GM23338 (cell line): ENCODE measurements around the gene SRSF3. TPM values are rescaled to one million over a fixed set of nuclear protein-coding genes. Genes with fewer than 3 reads are reported as not detected.

ENCODE experiments used
- ATAC-seq: fragments of 200-7000 bp; cut with Tn5 transposase; 3 replicates; pipeline ENCODE4 v1.9.1; 2020
- DNase-seq: peaks from one replicate; pipeline ENCODE4 v3.0.0-alpha.2; 2015; ENCODE audit warnings: low spot score
- H2AFZ ChIP-seq: fragments of 200-600 bp; sonication (generic); 2 replicates; pipeline ENCODE4 v1.8.0; 2016; ENCODE audit warnings: antibody characterized with exemption, mild to moderate bottlenecking, moderate library complexity
- H3F3A ChIP-seq: fragments of 200-600 bp; sonication (generic); replicated peaks from 2 replicates; pipeline ENCODE4 v1.8.0; 2017; ENCODE audit warnings: antibody characterized with exemption, mixed run types, low read depth
- H3K27ac ChIP-seq: fragments of 200-600 bp; sonication (generic); 2 replicates; pipeline ENCODE4 v1.6.1; 2016; ENCODE audit warnings: low read depth
- H3K27me3 ChIP-seq: fragments of 200-600 bp; sonication (generic); 2 replicates; pipeline ENCODE4 v1.8.0; 2016; ENCODE audit warnings: mild to moderate bottlenecking, mixed run types, moderate library complexity; ENCODE audit not compliant: insufficient read depth
- H3K36me3 ChIP-seq: fragments of 200-600 bp; sonication (generic); 2 replicates; pipeline ENCODE4 v1.8.0; 2016; ENCODE audit warnings: mild to moderate bottlenecking; ENCODE audit not compliant: insufficient read depth
- H3K4me1 ChIP-seq: fragments of 200-600 bp; sonication (generic); 2 replicates; pipeline ENCODE4 v1.8.0; 2016; ENCODE audit warnings: mild to moderate bottlenecking, moderate library complexity; ENCODE audit not compliant: insufficient read depth
- H3K4me2 ChIP-seq: fragments of 200-600 bp; sonication (generic); 2 replicates; pipeline ENCODE4 v1.7.1; 2017; ENCODE audit warnings: mixed run types
- H3K4me3 ChIP-seq: fragments of 200-600 bp; sonication (generic); 2 replicates; pipeline ENCODE4 v1.6.1; 2016; ENCODE audit warnings: mixed run types
- H3K79me2 ChIP-seq: fragments of 200-600 bp; sonication (generic); replicated peaks from 2 replicates; pipeline ENCODE4 v1.8.0; 2017; ENCODE audit warnings: mild to moderate bottlenecking; ENCODE audit not compliant: insufficient read depth
- H3K9me2 ChIP-seq: fragments of 200-600 bp; sonication (generic); 2 replicates; pipeline ENCODE4 v1.8.0; 2017; ENCODE audit not compliant: insufficient read depth
- H4K20me1 ChIP-seq: fragments of 200-600 bp; sonication (generic); replicated peaks from 2 replicates; pipeline ENCODE4 v1.8.0; 2017; ENCODE audit warnings: mild to moderate bottlenecking; ENCODE audit not compliant: insufficient read depth
- H3K27ac Mint-ChIP-seq: 2 replicates; pipeline ENCODE4 v1.8.0; 2020; ENCODE audit warnings: inconsistent platforms, mild to moderate bottlenecking, moderate library complexity, mixed read lengths
- H3K27me3 Mint-ChIP-seq: 3 replicates; pipeline ENCODE4 v1.8.0; 2022; ENCODE audit warnings: low read depth, mild to moderate bottlenecking, moderate library complexity, mixed read lengths, inconsistent platforms; ENCODE audit not compliant: insufficient read depth, poor library complexity
- H3K36me3 Mint-ChIP-seq: 3 replicates; pipeline ENCODE4 v1.8.0; 2021; ENCODE audit warnings: low read depth, mild to moderate bottlenecking, inconsistent platforms, moderate library complexity, mixed read lengths
- H3K4me1 Mint-ChIP-seq: 3 replicates; pipeline ENCODE4 v1.8.0; 2020; ENCODE audit warnings: mild to moderate bottlenecking, inconsistent platforms, mixed read lengths
- H3K4me3 Mint-ChIP-seq: 3 replicates; pipeline ENCODE4 v1.8.0; 2021; ENCODE audit warnings: moderate library complexity, mild to moderate bottlenecking, inconsistent platforms, mixed read lengths
- H3K9me3 Mint-ChIP-seq: 3 replicates; pipeline ENCODE4 v1.8.0; 2020; ENCODE audit warnings: moderate library complexity, mild to moderate bottlenecking, inconsistent platforms, mixed read lengths
- CREB1 ChIP-seq: fragments of 250-450 bp; sonication (Bioruptor Pico); IDR thresholded peaks from 2 replicates; pipeline ENCODE4 v1.5.0; 2020; ENCODE audit warnings: low read depth, mild to moderate bottlenecking, moderate library complexity
- CTCF ChIP-seq, 2 experiments: fragments of 200-600 bp in 1 of 2; sonication (generic) in 1 of 2; conservative IDR thresholded peaks; 2 replicates each; pipeline versions ENCODE4 v1.5.1 to v1.6.1; 2016 to 2017; ENCODE audit warnings: antibody characterized with exemption in 2 of 2, low read depth in 2 of 2, mild to moderate bottlenecking in 2 of 2, moderate library complexity in 1 of 2
- ETS1 ChIP-seq: IDR thresholded peaks from 2 replicates; pipeline ENCODE4 v1.6.1; 2016; ENCODE audit warnings: antibody characterized with exemption
- EZH2phosphoT487 ChIP-seq: fragments of 200-600 bp; sonication (generic); IDR thresholded peaks from one replicate; pipeline ENCODE4 v1.8.1; 2018; ENCODE audit warnings: antibody characterized with exemption; ENCODE audit not compliant: unreplicated experiment
- JUNB ChIP-seq: IDR thresholded peaks from one replicate; pipeline ENCODE4 v1.6.1; 2016; ENCODE audit warnings: antibody characterized with exemption; ENCODE audit not compliant: unreplicated experiment
- POLR2AphosphoS5 ChIP-seq: IDR thresholded peaks from 2 replicates; pipeline ENCODE4 v1.6.1; 2016; ENCODE audit warnings: antibody characterized with exemption, low read depth
- ZNF331 ChIP-seq: fragments of 250-450 bp; sonication (Bioruptor Pico); IDR thresholded peaks from 2 replicates; pipeline ENCODE4 v1.5.0; 2020; ENCODE audit warnings: low read depth, mild to moderate bottlenecking, moderate library complexity
- long read RNA-seq: library from polyadenylated mRNA; unstranded; transcript quantifications from one replicate; pipeline ENCODE4 v2.0.0, GENCODE V29; 2020; ENCODE audit not compliant: unreplicated experiment
- polyA plus RNA-seq: library from polyadenylated mRNA; unstranded; fragments of >200 nt; fragmentation: Nextera tagmentation; extraction: Ambion mirVana; gene quantifications from 2 replicates; pipeline ENCODE4 v1.2.1, GENCODE V29; 2016
- total RNA-seq: library from RNA; depleted of rRNA; stranded (reverse); fragments of >200 nt; shearing (Covaris generic); gene quantifications from 2 replicates; pipeline ENCODE4 v1.2.3, GENCODE V29; 2014; rRNA removed

SRSF3 gene
- total RNA-seq (254 and 436 TPM in 2 replicates), polyA plus RNA-seq (585 and 655 TPM in 2 replicates)
- long read RNA-seq, full-length matches to known transcripts, result 755 of 769 reads
- long read RNA-seq, partial matches to known transcripts, result 8 of 769 reads
- long read RNA-seq, other reads (novel, unspliced or antisense), result 6 of 769 reads

- Mint-ChIP-seq H3K4me3 (peak within 1 kb of the TSS; percentile 95), H3K9me3 (peaks cover 16% of the 10 kb centered on the region; the same call in 2 of the 3 replicates), H3K27me3 (peaks cover 31% of the 10 kb centered on the region), H3K27ac (peak within 1 kb of the TSS; percentile 100), H3K36me3 (peaks cover 51% of the 10 kb centered on the region), H3K4me1 (peaks cover 30% of the 10 kb centered on the region)
- Histone ChIP-seq H3K4me1 (peaks cover 23% of the 10 kb centered on the region), H3K27me3 (no peaks in the 10 kb centered on the region), H3K36me3 (peaks cover 38% of the 10 kb centered on the region), H3K27ac (peak within 1 kb of the TSS; percentile 100), H3K9me2 (no peaks in the 10 kb centered on the region), H2AFZ (peak within 1 kb of the TSS; percentile 94), H3F3A (peaks cover 33% of the 10 kb centered on the region), H4K20me1 (peaks cover 47% of the 10 kb centered on the region), H3K4me2 (peak within 1 kb of the TSS; percentile 87), H3K79me2 (peaks cover 57% of the 10 kb centered on the region), H3K4me3 (peak within 1 kb of the TSS; percentile 78)
- DNase-seq (peak; percentile 99), ATAC-seq (peak; percentile 91)
- peak in 1 of 2 experiments; percentile 34; a peak in 2 of 4 replicates for TF ChIP-seq CTCF (conservative IDR thresholded peaks at IDR 0.05; ENCODE audit: low read depth in 2 of 2)
- no peak for TF ChIP-seq EZH2phosphoT487
- peak; percentile 92 for TF ChIP-seq CREB1
- TF ChIP-seq ETS1, result peak; percentile 51
- peak; percentile 100 for TF ChIP-seq POLR2AphosphoS5
Measured at GRCh38 chr6:36594029-36594815, at the start of gene SRSF3. Gene SRSF3, plus strand, starts transcription at chr6:36594362. Its CDS starts 2,401 bp downstream, at chr6:36596763.

GRCh38 chr6:36545767-36546307, 48.3 kb upstream of the SRSF3 start:
- H2AFZ ChIP-seq, result no peak overlapping the region
- peaks cover 17% of the 10 kb centered on the region for H3K4me1 ChIP-seq
- H3K36me3 ChIP-seq, result no peaks in the 10 kb centered on the region
- H3K36me3 Mint-ChIP-seq, result peaks cover 8% of the 10 kb centered on the region; the same call in 2 of the 3 replicates
- peaks cover 14% of the 10 kb centered on the region; the same call in 1 of the 2 replicates for H4K20me1 ChIP-seq
- ATAC-seq (no peak), DNase-seq (no peak)
- H3K9me2 ChIP-seq, result no peaks in the 10 kb centered on the region
- peaks cover 5% of the 10 kb centered on the region for H3K27me3 Mint-ChIP-seq
- no peaks in the 10 kb centered on the region for H3F3A ChIP-seq
- H3K79me2 ChIP-seq, result peaks cover 60% of the 10 kb centered on the region
- peak overlapping the region; percentile 98 for H3K4me2 ChIP-seq
- peak overlapping the region; percentile 90 for H3K4me3 ChIP-seq
- H3K9me3 Mint-ChIP-seq, result no peaks in the 10 kb centered on the region
- H3K4me3 Mint-ChIP-seq, result peak overlapping the region; percentile 91
- H3K27me3 ChIP-seq, result no peaks in the 10 kb centered on the region
- TF ChIP-seq ZNF331 (no peak), JUNB (no peak)
- no peak overlapping the region for H3K27ac Mint-ChIP-seq
- H3K4me1 Mint-ChIP-seq, result peaks cover 7% of the 10 kb centered on the region
- no peak overlapping the region for H3K27ac ChIP-seq
